ENCODE data around the gene PRKN. TPM values are rescaled to one million over a fixed set of nuclear protein-coding genes. Genes with fewer than 3 reads are reported as not detected.

The PRKN gene
- total RNA-seq, 2 donors from 2014 or later: 15.7 to 19.3 TPM

- peaks cover 0 to 3% of the 10 kb centered on the region in 2 donors for H3K4me1 ChIP-seq
- H3K27ac ChIP-seq: no peak overlapping the region
- H3K9me3 ChIP-seq: no peaks in the 10 kb centered on the region
- H3K36me3 ChIP-seq: no peaks in the 10 kb centered on the region
- no peak for DNase-seq (ENCODE audit: low spot score)
- TF ChIP-seq CTCF (IDR thresholded peaks at IDR 0.05): no peak
- H3K4me3 ChIP-seq: no peak overlapping the region
- no peaks in the 10 kb centered on the region for H3K27me3 ChIP-seq
These were observed 1331.0 kb downstream of the PRKN start for GRCh38 chr6:161396539-161396938.

GRCh38 chr6:161395716-161396231, 1331.8 kb downstream of the PRKN start:
- no peak for DNase-seq (ENCODE audit: low spot score)

DNA sequence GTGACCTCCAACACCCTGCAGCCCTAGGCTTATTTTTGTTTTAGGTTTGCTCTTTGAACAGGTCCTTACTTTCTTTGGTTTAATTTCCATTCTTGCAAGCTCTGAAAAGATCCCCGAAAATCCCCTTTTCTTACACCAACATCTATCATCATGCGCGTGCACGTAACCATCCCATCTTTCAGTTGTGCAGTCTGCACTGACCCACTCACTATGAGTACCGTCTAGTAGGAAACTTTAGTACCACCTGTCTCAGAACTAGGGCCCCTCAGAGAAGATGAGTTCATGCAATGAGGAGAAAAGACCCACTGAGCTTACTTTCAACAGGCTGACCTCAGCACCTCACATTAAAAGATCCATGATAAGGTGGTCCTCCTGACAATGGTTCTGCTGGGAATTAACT, 1333.1 kb downstream of the PRKN start:
- TF ChIP-seq CTCF (IDR thresholded peaks at IDR 0.05): no peak

More at GRCh38 chr6:161395716-161396231, 1331.8 kb downstream of the PRKN start:
- Histone ChIP-seq H3K4me1 (peaks cover 0 to 3% of the 10 kb centered on the region in 2 donors), H3K9me3 (no peaks in the 10 kb centered on the region), H3K36me3 (no peaks in the 10 kb centered on the region), H3K27me3 (no peaks in the 10 kb centered on the region), H3K27ac (no peak overlapping the region), H3K4me3 (no peak overlapping the region)
- no peak for TF ChIP-seq CTCF (IDR thresholded peaks at IDR 0.05)

GRCh38 chr6:161393839-161394364, 1333.7 kb downstream of the PRKN start:
- H3K9me3 ChIP-seq: no peaks in the 10 kb centered on the region
- no peak overlapping the region for H3K4me3 ChIP-seq
- H3K27me3 ChIP-seq: no peaks in the 10 kb centered on the region
- peaks cover 0 to 3% of the 10 kb centered on the region in 2 donors for H3K4me1 ChIP-seq
- peak in 1 of 2 donors; percentile 66 for TF ChIP-seq CTCF (IDR thresholded peaks at IDR 0.05)
- no peak for DNase-seq (ENCODE audit: low spot score)
- H3K27ac ChIP-seq: no peak overlapping the region
- H3K36me3 ChIP-seq: no peaks in the 10 kb centered on the region

More for the DNA sequence above, 1333.1 kb downstream of the PRKN start:
- peaks cover 0 to 3% of the 10 kb centered on the region in 2 donors for H3K4me1 ChIP-seq
- no peak overlapping the region for H3K4me3 ChIP-seq
- H3K36me3 ChIP-seq: no peaks in the 10 kb centered on the region
- no peak overlapping the region for H3K27ac ChIP-seq
- no peak for DNase-seq (ENCODE audit: low spot score)
- H3K27me3 ChIP-seq: no peaks in the 10 kb centered on the region
- H3K9me3 ChIP-seq: no peaks in the 10 kb centered on the region

DNA sequence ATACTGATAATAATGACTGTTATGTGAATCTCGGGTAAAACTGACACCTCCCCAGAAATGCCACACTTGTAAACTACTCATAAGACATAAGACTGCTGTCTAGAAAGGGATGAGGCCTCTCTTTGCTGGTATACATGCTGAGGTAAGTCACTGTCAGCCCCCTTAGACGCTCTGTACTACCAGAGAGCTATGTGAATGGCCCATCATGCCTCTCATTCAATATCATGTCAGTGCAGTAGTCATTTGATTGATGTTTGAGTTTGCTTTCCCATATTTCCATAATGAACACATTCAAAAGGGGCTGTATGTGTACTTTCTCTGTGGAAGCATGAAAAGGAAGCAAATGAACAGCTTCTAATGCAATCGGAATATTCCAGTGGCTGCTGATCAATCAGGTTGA, 1334.3 kb downstream of the PRKN start:
- TF ChIP-seq CTCF (IDR thresholded peaks at IDR 0.05): no peak
- Histone ChIP-seq H3K36me3 (no peaks in the 10 kb centered on the region), H3K27me3 (no peaks in the 10 kb centered on the region), H3K9me3 (no peaks in the 10 kb centered on the region), H3K27ac (no peak overlapping the region), H3K4me3 (no peak overlapping the region), H3K4me1 (peaks cover 0 to 3% of the 10 kb centered on the region in 2 donors)
- no peak for DNase-seq (ENCODE audit: low spot score)

DNA sequence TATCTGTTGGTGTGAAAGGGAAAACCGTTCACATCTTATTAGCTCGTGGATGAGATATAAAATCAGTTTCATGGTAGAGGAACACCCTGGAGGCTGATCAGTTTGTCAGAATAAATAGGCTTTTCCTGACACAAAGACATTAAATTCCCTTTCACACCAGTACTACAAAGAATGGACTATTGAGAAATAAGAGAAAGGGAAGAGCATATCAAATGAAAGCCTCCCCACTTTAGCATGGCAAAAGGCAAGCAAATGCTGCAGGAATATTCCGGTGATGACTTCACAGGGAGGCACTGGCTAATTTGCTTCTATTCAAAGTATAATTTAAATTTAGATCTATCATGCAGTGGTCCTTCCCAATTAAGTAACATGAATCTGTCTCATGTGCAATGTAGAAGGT, 1337.8 kb downstream of the PRKN start:
- Histone ChIP-seq H3K27me3 (no peaks in the 10 kb centered on the region), H3K27ac (no peak overlapping the region), H3K9me3 (no peaks in the 10 kb centered on the region), H3K36me3 (no peaks in the 10 kb centered on the region), H3K4me3 (no peak overlapping the region), H3K4me1 (peaks cover 0 to 3% of the 10 kb centered on the region in 2 donors)
- no peak for DNase-seq (ENCODE audit: low spot score)
- no peak for TF ChIP-seq CTCF (IDR thresholded peaks at IDR 0.05)
